Activated naive CD8-positive, alpha-beta T cell treated with anti-CD3 and anti-CD28 coated beads, Interleukin-2, amount 50 U/mL, for 16 hours (primary cell): ENCODE results near the gene ACOT7.

Experiments used
- DNase-seq: peaks from one replicate; pipeline ENCODE4 v3.0.0-alpha.2; 2020; ENCODE audit warnings: low read depth, low spot score

ACOT7 gene

GRCh38 chr1:6360517-6361070, 33.0 kb downstream of the ACOT7 start:
- no peak for DNase-seq

GRCh38 chr1:6360117-6360496, 33.5 kb downstream of the ACOT7 start:
- no peak for DNase-seq

GRCh38 chr1:6359216-6360116, 34.1 kb downstream of the ACOT7 start:
- no peak for DNase-seq

- DNase-seq = no peak
Observed at GRCh38 chr1:6358757-6359201, 34.8 kb downstream of the ACOT7 start.

- no peak for DNase-seq
Observed at GRCh38 chr1:6358144-6358624, 35.4 kb downstream of the ACOT7 start.

GRCh38 chr1:6357243-6357936, 36.2 kb downstream of the ACOT7 start:
- no peak for DNase-seq

- no peak for DNase-seq
Observed at GRCh38 chr1:6355621-6356020, 37.9 kb downstream of the ACOT7 start.

- DNase-seq = no peak
Observed at GRCh38 chr1:6354659-6355317, 38.8 kb downstream of the ACOT7 start.

GRCh38 chr1:6353955-6354658, 39.5 kb downstream of the ACOT7 start:
- no peak for DNase-seq

GRCh38 chr1:6353619-6353954, 40.0 kb downstream of the ACOT7 start:
- DNase-seq = no peak

- no peak for DNase-seq
Observed at GRCh38 chr1:6352138-6352563, 41.4 kb downstream of the ACOT7 start.

GRCh38 chr1:6351480-6352137, 42.0 kb downstream of the ACOT7 start:
- no peak for DNase-seq

GRCh38 chr1:6350416-6351088, 43.0 kb downstream of the ACOT7 start:
- no peak for DNase-seq

GRCh38 chr1:6349254-6349943, 44.2 kb downstream of the ACOT7 start:
- DNase-seq = no peak

GRCh38 chr1:6348511-6349191, 44.9 kb downstream of the ACOT7 start:
- DNase-seq = no peak

- DNase-seq = peak; percentile 30
Observed at GRCh38 chr1:6347641-6348487, 45.7 kb downstream of the ACOT7 start.

- no peak for DNase-seq
Observed at GRCh38 chr1:6345460-6345859, 48.1 kb downstream of the ACOT7 start.

GRCh38 chr1:6345009-6345408, 48.6 kb downstream of the ACOT7 start:
- no peak for DNase-seq
